SKM-1 (cell line): Measurements from ENCODE around the gene RELN.
A peak's percentile ranks its signal among the peaks of the same experiment; 100 is the strongest.
"Not testable (repeated sequence)": the region's sequence is repeated elsewhere in the genome, so short reads cannot be mapped to it uniquely, and the experiment has no call there.

Source experiments
- DNase-seq: peaks from one replicate; lab custom pipeline; 2025; ENCODE audit not compliant: unreplicated experiment; lab: John Stamatoyannopoulos, UW

Gene RELN

DNA sequence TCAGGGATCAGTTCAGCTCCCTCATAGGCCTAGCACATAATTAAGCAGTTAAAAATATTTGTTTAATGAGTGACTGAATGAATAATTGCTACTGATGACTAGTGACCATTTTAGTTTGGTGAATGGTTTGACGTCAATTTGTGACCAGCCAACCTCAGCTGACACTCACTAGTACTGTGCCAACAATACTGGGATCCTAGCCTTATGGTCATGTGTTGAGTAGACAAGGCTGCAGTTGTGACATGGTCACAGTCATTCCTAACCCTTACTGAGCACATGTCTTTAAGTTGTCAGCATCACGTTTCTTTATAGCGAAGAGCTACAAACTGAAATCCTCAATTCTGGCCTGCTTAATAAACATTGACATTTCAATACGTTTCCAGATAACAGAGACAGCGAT is 456.5 kb downstream of the RELN start:
- no peak for DNase-seq

DNA sequence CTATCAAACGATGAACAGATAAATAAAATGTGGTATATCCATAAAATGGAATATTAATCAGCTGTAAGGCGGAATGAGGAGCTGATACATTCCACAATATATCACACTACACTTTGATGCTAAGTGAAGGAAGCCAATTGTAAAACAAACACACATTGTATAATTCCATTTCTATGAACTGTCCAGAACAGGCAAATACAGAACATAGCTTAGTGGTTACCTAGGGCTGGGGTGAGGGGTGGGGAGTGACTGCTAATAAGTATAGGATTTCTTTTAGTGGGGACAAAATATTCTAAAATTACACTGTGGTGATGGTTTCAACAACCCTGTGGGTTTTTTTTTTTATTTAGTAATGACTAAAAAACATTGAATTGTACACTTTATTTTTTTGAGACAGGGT is 461.3 kb downstream of the RELN start:
- no peak for DNase-seq

DNA sequence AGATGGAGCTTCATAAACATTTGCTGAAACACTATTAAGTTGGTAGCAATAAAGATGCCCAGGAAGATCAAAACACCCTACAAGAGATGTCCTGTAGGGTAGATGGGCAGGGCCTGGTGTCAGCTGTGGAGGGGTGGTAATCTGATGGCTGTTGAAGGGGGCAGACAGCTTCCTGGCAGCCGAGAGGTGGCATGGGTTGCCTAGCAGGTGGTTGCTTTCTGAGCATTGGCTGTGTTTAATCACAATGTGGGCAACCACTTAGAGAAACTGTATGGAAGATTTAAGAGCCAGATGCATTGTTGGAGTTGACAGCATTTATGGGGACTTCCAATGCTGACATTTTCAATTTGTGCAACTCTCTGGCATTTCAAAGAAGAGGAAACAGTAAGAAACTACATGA is 463.5 kb downstream of the RELN start:
- no peak for DNase-seq

DNA sequence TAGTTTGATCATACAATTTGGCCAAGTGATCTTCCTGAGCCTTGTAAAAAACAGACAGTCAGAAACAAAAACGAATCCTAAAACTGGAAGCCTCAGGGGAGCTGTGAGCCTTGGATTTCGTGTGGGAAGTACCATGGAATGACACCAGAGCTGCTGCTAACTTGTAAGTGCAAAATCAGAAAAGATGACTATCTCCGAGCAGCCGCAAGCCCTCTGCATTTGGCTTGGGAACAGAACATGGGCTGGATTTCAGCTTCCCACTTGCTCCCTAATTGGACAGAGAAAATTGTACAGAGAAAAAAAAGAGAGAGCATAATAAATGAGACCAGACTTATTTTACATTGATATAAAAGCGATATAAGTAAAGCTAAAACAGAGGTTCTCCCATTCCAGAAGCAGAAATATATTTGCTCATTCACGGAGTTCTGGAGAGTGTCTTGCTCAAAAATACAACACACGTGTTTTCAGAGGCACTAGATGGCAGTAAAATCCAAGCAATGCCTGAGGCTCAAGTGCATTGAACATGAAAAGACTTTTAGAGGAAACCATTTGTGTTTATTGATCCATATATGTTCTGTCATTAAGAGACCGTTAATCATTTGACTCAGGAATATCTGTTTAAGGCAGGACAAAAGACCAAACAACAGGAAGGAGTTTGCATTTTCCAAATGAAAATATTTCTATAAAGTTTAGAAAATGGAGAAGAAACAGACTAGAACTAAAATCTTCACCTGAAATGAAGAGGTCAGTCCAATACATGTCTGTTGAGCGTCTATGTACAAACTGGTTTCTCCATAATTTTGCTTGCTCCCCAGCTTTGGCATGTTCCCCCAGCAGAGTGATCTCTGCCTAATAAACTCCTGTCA is 465.2 kb downstream of the RELN start:
- peak; percentile 4 for DNase-seq

DNA sequence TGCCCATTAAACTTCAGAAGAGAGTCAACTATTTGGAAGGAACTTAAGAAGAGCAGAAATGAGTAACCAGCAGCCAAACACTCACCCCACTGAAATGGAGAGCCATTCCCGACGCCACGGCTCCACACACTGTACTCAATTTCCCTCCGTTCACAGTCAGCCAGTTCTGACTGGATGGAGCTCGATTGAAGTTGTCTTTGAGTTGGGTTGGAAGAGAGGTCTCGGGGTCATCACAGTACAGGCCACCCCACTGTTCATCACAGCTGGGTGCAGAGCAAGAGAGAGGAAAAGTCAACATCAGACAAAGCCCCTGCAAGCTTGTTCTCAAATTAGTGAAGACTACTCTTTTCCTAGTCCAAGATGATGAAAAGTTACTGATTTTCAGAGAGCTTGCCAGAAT is 467.5 kb downstream of the RELN start:
- DNase-seq, result no peak

DNA sequence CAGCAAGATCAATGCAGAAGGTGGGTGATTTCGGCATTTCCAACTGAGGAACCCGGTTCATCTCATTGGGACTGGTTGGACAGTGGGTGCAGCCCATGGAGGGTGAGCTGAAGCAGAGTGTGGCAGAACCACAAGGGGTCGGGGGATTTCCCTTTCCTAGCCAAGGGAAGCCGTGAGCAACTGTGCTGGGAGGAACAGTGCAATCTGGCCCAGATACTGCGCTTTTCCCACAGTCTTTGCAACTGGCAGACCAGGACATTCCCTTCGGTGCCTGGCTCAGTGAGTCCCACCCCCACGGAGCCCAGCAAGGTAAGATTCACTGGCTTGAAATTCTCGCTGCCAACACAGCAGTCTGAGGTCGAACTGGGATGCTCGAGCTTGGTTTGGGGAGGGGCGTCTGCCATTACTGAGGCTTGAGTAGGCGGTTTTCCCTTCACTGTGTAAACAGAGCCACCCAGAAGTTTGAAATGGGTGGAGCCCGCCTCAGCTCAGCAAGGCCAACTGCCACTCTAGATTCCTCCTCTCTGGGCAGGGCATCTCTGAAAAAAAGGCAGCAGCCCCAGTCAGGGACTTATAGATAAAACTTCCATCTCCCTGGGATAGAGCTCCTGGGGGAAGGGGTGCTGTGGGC is 484.8 kb downstream of the RELN start:
- no peak for DNase-seq

DNA sequence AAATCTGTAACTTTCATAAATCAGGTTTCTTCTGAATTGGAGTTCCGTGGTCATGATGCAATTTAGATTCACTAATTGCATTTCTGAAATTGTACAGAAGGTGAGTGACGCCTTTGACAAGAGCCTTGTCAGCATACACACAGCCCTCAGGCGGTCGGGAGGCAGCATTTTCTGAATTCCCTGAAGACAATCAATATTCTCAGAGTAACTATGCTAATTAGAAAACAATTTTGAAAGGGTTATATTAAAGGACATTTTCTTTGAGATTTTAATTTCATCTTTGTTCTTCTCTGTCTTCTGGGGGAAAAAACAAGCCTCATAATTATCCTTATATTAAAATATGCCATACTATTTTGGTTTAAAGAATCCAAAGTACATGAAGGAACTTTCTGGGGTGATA is 488.3 kb downstream of the RELN start:
- no peak for DNase-seq

DNA sequence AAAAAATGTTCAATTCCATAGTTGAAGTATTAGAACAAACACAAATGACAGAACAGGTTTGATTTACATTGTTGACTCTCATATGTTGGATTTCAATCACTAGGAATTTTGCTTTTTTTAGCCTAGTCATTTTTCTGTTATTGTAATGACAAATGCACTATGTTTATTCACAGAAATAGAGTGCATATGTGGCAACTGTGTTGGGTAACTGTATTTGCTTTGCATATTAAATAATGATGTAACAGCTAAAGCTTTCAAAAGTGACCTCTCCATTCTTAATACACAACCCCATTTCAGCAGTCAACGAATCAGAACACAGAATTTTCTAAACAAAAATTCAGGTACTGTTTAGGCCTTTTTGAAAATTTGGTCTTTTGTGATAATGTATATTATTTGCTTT is 489.5 kb downstream of the RELN start:
- no peak for DNase-seq

DNA sequence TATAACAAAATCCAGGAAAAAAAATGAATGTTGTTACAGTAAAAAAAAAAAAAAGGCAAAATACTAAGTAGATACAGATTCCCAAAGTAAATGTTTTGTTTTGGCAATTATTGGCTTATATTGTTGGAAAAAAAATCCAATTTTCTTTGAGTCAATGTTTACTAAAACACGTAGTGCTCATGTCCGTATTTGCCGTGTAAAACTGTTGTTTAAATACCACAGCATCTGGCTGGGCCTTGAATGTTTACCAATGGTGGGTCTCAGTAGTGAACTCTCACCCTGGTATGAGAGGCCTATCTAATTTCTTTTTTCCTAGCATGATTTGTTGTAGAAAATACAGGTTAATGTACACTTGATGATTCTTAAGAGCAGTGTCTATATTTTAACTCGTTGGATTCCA is 502.0 kb downstream of the RELN start:
- DNase-seq, result no peak

DNA sequence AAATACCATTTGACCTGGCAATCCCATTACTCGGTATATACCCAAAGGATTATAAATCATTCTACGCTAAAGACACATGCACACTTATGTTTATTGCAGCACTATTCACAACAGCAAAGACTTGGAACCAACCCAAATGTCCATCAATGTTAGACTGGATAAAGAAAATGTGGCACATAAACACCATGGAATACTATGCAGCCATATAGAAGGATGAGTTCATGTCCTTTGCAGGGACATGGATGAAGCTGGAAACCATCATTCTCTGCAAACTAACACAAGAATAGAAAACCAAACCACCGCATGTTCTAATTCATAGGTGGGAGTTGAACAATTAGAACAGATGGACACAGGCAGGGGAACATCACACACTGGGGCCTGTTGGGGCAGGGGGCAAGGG is 502.6 kb downstream of the RELN start:
- not testable (repeated sequence) for DNase-seq

DNA sequence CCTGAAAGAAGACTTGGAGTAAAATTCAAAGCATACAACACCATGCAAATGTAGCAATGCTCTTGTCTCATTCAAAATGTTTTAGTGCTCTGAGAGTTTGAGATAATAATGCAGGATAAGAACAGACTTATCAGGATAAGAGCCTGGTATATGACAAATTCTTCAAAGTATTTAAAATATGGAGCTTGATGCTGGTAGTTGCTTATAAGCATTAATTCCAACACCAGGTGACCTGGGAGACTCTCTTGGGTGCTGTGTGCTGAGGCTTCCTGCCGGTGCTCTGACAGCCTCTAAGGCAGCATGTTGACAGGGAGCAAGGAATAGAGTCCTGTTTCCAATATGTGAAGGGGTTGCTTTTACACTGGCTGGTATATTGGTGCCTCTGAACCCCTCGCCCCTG is 508.7 kb downstream of the RELN start:
- DNase-seq, result no peak

DNA sequence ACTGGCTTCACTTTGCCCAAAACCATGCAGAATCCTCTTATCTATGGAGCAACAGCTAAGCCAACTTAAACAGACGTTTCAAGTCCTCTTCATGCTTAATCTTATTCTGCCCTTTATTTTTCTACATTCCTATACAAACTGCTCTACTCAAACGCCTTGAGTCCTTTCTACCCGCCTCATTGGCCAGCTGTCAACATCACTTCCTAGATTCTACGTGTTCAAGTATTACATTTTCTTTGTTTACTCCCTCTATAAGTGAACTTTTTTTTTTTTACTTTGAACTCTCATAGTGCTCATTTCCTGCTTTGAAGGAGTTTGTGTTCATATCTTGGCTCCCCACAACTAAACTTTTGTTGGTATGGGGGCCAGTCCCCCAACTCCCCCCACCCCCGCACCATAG is 514.5 kb downstream of the RELN start:
- no peak for DNase-seq

DNA sequence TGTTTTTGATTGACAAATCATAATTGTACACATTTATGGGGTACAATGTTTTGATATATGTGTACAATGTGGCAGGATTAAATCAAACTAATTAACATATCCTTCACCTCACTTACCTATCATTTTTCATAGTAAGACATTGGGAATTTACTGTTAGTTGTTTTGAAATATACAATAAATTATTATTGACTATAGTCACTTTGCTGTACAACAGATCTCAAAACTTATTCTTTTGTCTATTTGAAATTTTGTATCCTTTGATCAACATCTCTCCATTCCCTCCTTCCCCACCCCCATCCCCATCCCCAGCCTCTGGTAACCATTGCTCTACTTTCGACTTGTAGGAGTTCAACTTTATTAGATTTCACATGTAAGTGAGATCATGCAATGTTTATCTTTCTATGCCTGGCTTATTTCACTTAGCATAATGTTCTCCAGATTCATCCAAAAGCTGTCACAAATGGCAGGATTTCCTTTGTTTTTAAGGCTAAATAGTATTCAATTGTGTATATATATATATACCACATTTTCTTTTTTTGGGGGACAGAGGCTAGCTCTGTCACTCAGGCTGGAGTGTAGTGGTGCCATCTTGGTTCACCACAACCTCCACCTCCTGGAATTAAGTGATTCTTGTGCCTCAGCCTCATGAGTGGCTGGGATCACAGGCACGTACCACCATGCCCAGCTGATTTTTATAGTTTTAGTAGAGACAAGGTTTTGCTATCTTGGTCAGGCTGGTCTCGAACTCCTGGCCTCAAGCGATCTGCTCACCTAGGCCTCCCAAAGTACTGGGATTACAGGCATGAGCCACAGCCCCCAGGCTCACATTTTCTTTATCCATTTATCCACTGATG is 520.1 kb downstream of the RELN start:
- no peak for DNase-seq

DNA sequence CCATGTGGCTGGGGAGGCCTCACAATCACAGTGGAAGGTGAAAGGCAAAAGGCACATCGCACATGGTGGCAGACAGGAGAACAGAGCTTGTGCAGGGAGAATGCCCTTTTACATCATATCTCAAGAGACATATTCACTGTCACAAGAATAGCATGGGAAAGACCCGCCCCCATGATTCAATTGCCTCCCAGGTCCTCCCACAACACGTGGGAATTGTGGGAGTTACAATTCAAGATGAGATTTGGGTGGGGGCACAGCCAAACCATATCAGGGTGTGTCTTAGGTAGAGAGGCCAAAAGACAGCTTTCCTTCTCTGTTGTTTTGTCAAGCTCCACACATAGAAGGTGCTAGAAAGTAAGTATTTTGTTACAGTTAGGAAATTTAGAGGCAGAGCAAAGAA is 522.6 kb downstream of the RELN start:
- DNase-seq, result no peak

DNA sequence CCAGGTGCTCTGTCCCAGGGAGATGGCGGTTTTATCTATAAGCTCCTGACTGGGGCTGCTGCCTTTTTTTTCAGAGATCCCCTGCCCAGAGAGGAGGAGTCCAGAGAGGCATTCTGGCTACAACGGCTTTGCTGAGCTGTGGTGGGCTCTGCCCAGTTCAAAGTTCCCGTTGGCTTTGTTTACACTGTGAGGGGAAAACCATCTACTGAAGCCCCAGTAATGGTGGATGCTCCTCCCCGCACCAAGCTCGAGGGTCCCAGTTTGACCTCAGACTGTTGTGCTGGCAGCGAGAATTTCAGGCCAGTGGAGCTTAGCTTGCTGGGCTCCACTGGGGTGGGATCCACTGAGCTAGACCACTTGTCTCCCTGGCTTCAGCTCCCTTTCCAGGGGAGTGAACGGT is 527.1 kb downstream of the RELN start:
- DNase-seq, result no peak

DNA sequence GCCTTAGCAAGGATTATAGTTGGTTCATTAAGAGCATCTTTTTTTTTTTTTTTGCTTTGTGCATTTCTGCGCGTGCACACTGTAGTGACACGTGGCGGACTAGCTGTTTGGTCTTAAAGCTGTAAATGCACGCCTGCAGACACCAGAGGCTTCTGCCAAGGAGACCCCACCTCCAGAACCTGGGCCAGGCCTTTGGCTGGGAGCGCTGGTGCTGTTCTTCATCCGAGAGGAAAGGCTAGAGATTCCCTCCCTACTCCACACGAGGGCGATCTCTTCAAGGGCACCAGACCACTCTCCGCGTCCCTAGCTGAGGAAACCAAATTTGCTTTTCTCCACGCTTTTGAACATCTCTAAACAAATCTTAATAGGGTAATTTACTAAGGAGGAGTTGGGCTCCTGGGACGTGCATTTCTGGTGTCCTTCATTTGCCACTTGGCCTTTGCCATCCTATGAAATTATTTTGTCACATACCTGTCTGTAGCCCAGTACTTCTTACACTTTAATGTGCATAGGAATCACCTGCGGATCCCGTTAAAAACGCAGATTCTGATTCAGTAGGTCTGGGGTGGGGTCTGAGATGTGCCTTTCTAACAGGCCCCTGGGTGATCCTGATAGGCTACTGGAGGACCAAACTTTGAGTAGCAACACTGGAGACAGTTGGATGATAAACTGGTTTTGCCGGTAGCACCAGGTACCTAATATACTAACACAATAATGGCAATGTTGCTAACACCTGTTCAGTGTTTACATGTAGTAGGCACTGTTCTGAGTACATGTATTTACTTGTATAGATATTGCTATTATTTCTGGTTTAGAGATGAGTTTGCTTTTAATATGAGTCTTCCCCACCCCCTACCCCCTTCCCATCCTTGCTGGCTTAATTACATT is 542.1 kb downstream of the RELN start:
- DNase-seq, result peak; percentile 10

DNA sequence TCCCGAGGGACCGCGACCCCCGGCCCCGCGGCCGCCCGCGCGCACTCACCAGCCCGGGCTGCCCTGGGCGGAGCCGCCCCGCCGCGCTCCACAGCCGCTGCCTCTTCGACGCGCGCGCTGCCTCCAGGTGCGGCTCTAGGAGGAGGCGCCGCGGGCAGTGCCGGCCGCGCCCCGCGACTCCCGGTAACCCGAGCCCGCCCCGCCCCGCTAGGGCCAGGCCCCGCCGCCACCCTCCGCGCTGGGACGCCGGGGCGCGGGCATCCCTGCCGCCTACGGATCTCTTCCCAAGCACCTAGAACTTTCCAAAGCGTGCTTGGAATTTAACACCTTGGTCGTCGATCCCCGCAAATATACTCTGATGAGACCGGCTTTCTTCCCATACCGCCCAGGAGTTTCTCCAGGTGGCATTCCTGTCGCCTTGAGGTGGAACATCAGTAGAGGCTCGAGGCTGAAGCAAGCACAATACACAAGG is 543.4 kb downstream of the RELN start, which contains the start of gene SLC26A5:
SLC26A5 (minus strand) TSS at position 159 of the 472 bp plus-strand sequence. CDS start 24,693 bp downstream, outside the sequence.
- no peak for DNase-seq

DNA sequence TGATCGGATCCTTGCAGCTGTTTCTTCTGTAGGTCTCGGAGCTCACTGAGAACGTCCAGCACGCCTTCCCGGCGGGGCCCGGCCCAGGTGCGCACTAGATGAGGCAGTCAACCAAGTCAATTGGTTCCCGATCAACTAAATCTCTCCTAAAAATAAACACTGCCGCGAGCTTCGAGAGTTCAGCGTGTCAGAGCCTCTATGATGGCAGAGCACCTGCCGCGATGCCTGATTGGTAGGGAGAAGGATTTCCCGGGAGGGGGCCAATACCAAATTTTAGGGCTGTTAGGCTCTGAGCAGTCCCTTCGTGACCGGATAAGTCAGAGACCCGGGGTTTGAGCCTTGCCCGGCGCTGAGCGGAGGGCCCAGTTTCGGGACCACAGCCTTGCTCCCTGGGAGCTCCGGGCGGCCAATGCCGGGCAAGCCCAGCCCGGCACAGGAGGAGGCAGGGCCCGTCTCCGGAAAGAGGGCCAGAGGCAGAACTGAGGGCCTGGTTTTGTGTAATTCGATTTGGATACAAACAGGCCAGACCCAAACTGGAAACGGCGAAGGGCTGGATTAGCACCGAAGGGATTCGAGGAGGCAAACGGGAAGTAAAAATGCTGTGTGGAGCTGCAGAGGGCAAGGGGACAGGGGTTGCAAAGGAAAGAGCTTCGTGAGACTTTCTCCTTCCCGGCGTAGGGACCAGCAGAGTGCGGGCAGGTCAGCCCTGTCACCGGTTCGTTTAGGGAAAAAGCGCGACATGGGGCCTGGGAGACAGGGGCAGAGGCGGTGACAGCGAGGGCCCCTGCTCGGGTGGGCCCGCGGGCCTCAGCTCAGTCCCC is 544.0 kb downstream of the RELN start:
- DNase-seq, result no peak

DNA sequence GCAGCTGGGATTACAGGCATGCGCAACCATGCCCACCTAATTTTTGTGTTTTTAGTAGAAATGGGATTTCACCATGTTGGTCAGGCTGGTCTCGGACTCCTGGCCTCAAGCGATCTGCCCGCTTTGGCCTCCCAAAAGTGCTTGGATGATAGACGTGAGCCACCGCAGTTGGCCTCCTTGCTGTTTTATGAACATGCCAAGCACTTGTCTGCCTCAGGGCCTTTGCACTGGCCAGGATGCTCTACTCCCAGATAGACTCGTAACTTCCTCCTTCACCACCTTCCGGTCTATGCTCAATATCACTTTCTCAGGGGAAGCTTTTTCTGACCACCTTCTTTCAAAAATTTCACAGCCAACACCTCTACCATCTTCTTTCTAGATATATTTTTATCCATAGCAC is 549.8 kb downstream of the RELN start:
- DNase-seq, result no peak

DNA sequence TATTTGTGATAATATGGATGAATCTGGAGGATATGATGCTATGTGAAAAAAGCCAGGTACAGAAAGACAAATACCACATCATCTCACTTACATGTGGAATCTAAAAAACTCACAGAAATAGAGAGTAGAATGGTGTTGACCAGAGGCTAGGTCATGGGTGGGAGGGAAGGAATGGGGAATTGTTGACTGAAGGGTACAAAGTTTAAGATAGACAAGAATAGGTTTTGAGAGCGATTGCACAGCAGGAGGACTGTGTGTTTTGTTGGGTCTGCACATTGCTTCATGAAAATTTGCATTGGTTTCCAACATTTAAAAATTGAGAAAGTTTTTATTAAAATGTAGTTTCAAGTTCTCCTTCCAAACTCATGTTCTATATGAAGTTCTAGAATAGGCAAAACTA is 551.8 kb downstream of the RELN start:
- DNase-seq, result no peak
